HL-60 (cell line): ENCODE results near the gene IL17C.

Experiments
- DNase-seq, 2 experiments: peaks; one replicate each; pipeline ENCODE4 v3.0.0-alpha.2; 2010 to 2020; ENCODE audit warnings: low read depth in 1 of 2, low spot score in 1 of 2
- H3K27ac ChIP-seq: fragments of 250-450 bp; sonication (Bioruptor Pico); replicated peaks from 2 replicates; pipeline ENCODE4 v1.5.1; 2020; ENCODE audit warnings: mild to moderate bottlenecking, moderate library complexity
- H3K27me3 ChIP-seq: fragments of 250-450 bp; sonication (Bioruptor Pico); 2 replicates; pipeline ENCODE4 v1.5.1; 2021; ENCODE audit warnings: mild to moderate bottlenecking, moderate library complexity; ENCODE audit not compliant: insufficient read depth, poor library complexity, severe bottlenecking
- H3K4me3 ChIP-seq: replicated peaks from 2 replicates; pipeline ENCODE4 v1.5.1; 2011; ENCODE audit warnings: mild to moderate bottlenecking, control low read depth, low read length; ENCODE audit not compliant: insufficient read depth
- GABPA ChIP-seq: IDR thresholded peaks from 2 replicates; pipeline ENCODE4 v1.6.1; 2012; ENCODE audit warnings: low read depth
- POLR2AphosphoS5 ChIP-seq: IDR thresholded peaks from 2 replicates; pipeline ENCODE4 v1.6.1; 2012; ENCODE audit warnings: low read depth
- SPI1 ChIP-seq: IDR thresholded peaks from 2 replicates; pipeline ENCODE4 v1.6.1; 2012; ENCODE audit warnings: low read depth, mild to moderate bottlenecking, borderline replicate concordance
- TF ChIP-seq, protein P1 (sequence below): IDR thresholded peaks from one replicate; pipeline ENCODE4 v1.5.1; 2011; ENCODE audit warnings: low read length, control low read depth, inconsistent platforms; ENCODE audit not compliant: insufficient read depth
- TF ChIP-seq, protein P2 (sequence below): IDR thresholded peaks from 2 replicates; pipeline ENCODE4 v1.6.1; 2012; ENCODE audit warnings: low read depth; ENCODE audit not compliant: insufficient replicate concordance

The IL17C gene

GRCh38 chr16:88634141-88634993, 4.0 kb upstream of the IL17C start:
- H3K4me3 ChIP-seq: peak overlapping the region; percentile 30
- TF ChIP-seq SPI1 (no peak), GABPA (no peak), POLR2AphosphoS5 (no peak)
- TF ChIP-seq, protein P1, sequence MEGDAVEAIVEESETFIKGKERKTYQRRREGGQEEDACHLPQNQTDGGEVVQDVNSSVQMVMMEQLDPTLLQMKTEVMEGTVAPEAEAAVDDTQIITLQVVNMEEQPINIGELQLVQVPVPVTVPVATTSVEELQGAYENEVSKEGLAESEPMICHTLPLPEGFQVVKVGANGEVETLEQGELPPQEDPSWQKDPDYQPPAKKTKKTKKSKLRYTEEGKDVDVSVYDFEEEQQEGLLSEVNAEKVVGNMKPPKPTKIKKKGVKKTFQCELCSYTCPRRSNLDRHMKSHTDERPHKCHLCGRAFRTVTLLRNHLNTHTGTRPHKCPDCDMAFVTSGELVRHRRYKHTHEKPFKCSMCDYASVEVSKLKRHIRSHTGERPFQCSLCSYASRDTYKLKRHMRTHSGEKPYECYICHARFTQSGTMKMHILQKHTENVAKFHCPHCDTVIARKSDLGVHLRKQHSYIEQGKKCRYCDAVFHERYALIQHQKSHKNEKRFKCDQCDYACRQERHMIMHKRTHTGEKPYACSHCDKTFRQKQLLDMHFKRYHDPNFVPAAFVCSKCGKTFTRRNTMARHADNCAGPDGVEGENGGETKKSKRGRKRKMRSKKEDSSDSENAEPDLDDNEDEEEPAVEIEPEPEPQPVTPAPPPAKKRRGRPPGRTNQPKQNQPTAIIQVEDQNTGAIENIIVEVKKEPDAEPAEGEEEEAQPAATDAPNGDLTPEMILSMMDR: no peak
- TF ChIP-seq, protein P2, sequence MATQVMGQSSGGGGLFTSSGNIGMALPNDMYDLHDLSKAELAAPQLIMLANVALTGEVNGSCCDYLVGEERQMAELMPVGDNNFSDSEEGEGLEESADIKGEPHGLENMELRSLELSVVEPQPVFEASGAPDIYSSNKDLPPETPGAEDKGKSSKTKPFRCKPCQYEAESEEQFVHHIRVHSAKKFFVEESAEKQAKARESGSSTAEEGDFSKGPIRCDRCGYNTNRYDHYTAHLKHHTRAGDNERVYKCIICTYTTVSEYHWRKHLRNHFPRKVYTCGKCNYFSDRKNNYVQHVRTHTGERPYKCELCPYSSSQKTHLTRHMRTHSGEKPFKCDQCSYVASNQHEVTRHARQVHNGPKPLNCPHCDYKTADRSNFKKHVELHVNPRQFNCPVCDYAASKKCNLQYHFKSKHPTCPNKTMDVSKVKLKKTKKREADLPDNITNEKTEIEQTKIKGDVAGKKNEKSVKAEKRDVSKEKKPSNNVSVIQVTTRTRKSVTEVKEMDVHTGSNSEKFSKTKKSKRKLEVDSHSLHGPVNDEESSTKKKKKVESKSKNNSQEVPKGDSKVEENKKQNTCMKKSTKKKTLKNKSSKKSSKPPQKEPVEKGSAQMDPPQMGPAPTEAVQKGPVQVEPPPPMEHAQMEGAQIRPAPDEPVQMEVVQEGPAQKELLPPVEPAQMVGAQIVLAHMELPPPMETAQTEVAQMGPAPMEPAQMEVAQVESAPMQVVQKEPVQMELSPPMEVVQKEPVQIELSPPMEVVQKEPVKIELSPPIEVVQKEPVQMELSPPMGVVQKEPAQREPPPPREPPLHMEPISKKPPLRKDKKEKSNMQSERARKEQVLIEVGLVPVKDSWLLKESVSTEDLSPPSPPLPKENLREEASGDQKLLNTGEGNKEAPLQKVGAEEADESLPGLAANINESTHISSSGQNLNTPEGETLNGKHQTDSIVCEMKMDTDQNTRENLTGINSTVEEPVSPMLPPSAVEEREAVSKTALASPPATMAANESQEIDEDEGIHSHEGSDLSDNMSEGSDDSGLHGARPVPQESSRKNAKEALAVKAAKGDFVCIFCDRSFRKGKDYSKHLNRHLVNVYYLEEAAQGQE: no peak
- peak in 1 of 2 experiments; percentile 51 for DNase-seq
- H3K27me3 ChIP-seq: no peaks in the 10 kb centered on the region
- H3K27ac ChIP-seq: no peak overlapping the region

GRCh38 chr16:88634994-88635670, 3.2 kb upstream of the IL17C start:
- Histone ChIP-seq H3K27me3 (peaks cover 3% of the 10 kb centered on the region), H3K27ac (no peak overlapping the region), H3K4me3 (peak overlapping the region; percentile 30)
- TF ChIP-seq POLR2AphosphoS5 (no peak), GABPA (no peak), SPI1 (no peak)
- TF ChIP-seq, protein P1: no peak
- TF ChIP-seq, protein P2: no peak
- no peak for DNase-seq

DNA sequence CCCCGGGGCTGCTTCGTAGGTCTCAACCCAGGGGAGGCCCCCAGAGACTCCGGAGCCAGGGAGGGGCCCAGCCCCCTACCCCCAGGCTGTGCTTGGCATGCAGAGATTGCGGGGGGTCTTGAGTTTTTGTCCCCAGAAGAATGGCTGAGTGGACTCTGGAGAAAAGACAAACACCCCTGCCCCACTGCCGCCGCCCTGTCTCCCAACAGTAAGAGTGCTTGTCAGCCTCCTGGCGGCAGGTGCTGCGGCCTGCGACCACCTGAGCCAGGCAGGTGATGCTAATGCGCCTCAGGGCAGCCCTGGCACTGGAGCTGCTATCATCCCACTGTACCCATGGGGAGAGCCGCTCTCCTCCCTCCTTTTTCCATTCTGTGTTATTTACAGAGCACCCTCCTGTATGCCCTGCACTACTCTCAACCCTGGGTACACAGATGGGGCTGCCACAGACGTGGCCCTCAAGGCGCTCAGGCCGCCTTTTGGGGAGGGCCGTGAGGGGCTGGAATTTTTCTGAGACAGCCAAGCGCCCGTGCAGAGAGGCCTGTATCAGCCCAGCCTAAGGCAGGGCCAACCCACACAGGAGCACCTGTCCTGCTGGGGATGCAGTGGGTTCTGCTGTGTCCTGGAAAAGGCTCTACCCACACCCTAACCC, 2.6 kb upstream of the IL17C start:
- no peak for DNase-seq
- H3K27ac ChIP-seq: no peak overlapping the region
- TF ChIP-seq SPI1 (no peak), POLR2AphosphoS5 (no peak), GABPA (no peak)
- TF ChIP-seq, protein P1: no peak
- TF ChIP-seq, protein P2: no peak
- no peak overlapping the region for H3K4me3 ChIP-seq
- H3K27me3 ChIP-seq: peaks cover 3% of the 10 kb centered on the region
